ENCODE data around the gene TMEM158.

DNA sequence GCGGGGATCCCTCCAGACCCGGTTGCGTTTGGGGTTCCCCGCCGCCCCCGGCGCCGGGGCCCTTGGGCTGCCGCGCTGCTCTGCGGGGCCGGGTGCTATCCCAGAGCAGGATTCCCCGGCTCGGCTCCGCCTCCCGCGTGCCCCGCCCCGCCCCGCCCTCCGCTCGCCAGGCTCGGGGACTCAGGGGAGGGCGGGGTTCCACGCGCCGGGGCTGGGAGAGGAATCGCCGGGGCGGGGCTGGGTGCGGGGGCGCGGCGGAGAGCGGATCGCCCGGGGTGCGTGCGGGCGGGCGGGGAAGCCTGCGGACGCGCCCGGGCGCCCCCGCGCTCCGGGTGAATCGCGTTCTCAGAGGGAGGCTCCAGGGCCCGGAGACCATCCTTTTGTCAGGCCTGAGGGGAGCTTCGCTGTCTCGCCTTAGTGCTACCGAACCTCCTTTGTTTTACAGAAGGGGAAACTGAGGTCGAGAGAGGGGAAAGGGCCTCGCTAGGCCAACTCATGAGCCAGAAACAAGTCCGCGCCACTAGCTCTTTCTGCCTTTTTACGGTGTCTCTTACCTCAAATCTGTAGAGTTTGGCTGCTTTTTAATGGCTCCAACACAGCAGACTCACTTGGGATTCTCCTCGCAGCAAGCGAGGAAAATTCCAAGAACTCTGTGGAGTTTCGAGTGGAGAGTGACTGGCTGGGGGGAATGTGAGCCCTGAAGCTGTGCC lies at the start of gene TMEM158:
- TF ChIP-seq, protein P1, sequence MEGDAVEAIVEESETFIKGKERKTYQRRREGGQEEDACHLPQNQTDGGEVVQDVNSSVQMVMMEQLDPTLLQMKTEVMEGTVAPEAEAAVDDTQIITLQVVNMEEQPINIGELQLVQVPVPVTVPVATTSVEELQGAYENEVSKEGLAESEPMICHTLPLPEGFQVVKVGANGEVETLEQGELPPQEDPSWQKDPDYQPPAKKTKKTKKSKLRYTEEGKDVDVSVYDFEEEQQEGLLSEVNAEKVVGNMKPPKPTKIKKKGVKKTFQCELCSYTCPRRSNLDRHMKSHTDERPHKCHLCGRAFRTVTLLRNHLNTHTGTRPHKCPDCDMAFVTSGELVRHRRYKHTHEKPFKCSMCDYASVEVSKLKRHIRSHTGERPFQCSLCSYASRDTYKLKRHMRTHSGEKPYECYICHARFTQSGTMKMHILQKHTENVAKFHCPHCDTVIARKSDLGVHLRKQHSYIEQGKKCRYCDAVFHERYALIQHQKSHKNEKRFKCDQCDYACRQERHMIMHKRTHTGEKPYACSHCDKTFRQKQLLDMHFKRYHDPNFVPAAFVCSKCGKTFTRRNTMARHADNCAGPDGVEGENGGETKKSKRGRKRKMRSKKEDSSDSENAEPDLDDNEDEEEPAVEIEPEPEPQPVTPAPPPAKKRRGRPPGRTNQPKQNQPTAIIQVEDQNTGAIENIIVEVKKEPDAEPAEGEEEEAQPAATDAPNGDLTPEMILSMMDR (IDR thresholded peaks at IDR 0.05; ENCODE audit: low read depth, low read length) = no peak
- TF ChIP-seq POLR2A (IDR thresholded peaks at IDR 0.05; ENCODE audit: extremely low read depth, insufficient read length) = peak; percentile 59
